HG02943 (cell line): Measurements from ENCODE around the gene ARHGEF17.

Experiments
- ATAC-seq: cut with Tn5 transposase; IDR thresholded peaks from one replicate; pipeline ENCODE4 v1.9.1; 2021; ENCODE audit warnings: mild to moderate bottlenecking, low read depth, moderate library complexity; ENCODE audit not compliant: unreplicated experiment

The ARHGEF17 gene

GRCh38 chr11:73312036-73312435 lies 4.0 kb downstream of the ARHGEF17 start:
- no peak for ATAC-seq

DNA sequence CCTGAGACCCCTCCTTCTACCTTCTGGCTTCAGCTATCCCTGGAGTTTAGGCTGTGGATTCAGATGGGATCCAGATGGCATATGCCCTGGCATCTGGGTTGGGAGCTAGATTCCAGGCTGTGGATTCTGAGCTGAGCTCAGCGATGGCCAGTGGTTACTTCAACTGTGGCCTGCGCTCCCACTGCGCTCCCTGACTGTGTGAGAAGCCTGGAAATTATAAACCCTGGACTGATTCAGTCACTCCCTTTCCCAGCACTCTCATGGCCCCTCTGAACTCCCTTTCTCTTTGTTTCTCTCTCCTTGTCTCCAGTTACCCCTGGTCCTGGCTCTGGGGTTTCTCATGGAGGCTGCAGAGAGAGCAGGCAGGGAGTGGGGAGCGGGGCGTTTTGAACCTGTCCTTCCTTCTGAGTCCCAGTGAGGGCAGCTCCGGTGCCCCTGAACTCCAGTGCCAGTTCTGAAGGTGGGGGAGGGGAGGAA lies 4.8 kb downstream of the ARHGEF17 start:
- ATAC-seq = no peak

DNA sequence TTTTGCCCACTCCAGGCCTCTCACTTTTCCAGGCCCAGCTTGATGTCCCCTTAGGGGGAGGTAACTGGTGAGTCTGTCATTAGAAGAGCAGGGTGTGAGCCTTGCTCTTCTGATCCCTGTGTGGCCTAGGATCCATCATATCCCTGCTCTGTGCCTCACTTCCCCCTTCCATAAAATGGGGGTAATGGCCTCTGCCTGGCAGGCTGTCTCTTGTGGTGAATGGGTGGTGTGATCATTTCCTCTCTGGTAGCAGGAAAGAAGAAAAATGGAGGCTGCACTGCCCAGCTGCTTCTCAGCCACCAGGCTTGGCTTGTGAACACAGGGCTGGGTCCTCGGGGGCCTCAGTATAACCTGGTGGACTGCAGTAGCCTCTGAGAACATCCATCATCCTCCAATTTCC lies 5.6 kb downstream of the ARHGEF17 start:
- no peak for ATAC-seq

DNA sequence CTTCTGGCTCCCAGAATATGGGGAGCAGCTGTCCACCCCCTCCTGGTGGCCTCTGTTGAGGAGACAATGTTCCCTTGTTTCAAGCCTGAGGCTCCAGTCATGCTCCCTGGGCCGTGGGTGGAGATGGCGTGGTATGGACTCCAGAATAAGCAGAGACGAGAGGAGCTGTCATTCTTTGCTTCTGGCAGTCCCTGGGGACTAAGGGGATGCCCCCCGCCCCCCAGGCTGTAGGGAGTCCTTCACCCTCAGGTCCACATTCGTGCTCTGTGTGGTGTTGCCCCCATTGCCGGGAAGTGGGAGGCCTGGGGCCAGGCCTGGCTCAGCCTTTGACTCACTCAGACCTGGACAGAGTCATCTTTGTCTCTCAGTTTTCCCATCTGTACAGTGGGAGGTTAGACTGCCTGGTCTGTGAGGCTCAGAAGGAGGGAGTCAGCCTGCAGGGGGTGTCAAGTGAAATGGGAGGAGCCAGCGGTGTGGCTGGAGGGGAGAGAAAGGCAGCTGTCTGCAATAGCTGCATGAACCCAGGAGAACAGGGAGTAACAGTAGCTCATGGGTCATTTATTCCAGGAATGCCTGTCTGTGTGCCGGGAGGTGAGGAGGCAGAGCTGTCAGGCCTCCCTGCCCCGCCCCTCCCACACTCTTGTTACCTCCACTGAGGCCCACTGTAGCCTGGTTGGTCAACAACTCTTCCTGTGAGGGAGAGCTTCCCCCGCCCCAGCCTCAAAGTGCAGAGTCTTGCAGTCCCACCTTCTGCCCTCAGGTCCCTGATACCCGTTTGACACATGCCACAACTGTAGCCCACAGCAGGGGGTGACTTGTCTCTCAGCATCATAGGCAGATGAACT lies 6.3 kb downstream of the ARHGEF17 start:
- ATAC-seq = no peak

DNA sequence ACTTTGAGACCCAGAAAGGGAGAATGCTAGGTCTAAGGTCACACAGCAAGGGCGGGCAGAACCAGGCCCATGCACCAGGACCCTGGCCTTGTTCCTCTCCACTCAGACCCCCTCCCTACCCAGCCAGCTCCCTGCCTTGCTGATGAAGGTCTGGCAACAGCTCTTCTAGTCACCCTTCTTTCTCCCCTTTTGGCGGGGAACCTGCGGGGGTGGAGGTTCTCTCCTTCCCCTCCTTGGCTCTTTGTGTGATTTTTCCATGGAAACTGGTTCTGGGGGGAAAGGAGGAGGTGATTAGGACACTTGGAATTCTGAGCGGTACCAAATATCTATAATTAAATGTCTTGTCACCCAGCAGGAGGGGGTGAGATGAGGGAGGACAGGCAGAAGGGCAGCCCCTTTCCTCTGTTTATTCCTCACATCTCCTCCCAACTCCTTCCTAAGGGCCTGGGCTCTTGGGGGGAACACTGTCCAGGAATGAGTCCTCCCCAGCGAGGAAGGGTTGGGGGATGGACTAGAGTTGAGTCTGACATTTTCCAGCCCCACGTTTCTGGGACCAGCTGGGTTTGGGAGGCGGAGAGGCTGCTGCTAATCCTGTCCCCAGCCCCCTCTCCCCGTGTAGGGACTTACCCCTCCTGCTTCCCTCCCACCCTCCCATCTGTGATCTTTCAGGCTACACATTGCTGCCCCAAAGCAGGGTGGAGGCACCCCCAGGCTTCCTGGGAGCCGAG lies 7.4 kb downstream of the ARHGEF17 start:
- no peak for ATAC-seq

DNA sequence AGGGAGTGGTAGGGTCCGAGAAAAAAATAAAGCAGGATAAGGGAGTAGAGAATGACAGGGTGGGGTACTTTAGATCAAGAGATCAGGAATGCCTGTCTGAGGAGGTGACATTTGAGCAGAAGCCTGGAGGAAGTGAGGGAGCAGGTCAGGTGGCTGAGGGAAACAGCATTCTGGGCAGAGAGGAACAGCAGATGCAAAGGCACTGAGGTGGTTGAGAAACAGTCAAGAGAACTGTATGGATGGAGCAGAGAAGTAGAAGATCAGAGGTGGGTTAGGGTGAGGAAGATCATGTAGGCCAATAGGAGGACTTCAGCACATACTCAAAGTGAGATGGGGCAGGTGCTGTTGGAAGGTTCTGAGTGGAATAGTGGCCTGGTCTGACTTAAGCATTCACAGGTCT lies 8.3 kb downstream of the ARHGEF17 start:
- no peak for ATAC-seq

DNA sequence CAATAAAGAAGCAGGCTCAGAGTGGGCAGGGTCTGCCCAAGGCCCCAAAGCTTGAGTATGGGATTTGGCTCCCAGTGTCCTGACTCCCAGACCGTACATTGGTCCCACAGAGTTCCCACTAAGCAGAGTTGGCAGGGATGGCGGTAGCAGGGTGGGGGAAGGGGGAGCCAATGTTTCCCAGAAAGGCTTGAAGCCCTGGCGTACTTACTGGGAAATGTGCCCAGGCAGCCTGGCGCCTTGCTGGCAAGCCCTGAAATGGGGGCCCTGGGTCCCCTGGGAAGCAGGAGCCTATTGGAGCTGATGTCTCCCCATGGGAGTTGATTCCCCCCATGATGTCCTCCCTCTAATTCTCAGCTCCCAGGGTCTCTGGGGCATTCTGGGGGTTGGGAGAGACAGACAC lies 9.3 kb downstream of the ARHGEF17 start:
- no peak for ATAC-seq

DNA sequence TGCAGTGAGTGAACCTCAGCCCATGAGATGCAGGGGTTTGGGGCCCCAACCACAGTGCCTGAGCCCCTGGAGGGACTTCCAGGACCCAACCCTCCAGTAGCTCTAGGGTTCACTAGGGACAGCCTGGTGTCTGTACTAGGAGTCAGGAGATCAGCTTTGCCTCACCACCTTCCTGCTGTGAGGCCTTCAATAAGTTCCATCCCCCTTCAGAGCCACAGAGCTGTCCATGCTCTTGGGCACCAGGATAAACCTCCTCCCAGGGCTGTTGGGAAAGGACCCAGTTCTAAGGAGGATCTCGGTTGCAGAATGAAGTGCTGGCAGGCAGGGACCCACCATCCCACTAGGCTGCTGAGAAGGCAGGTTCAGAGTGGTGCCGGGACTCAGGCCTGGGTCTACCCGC lies 9.7 kb downstream of the ARHGEF17 start:
- no peak for ATAC-seq

GRCh38 chr11:73318501-73319011 lies 10.5 kb downstream of the ARHGEF17 start:
- no peak for ATAC-seq

DNA sequence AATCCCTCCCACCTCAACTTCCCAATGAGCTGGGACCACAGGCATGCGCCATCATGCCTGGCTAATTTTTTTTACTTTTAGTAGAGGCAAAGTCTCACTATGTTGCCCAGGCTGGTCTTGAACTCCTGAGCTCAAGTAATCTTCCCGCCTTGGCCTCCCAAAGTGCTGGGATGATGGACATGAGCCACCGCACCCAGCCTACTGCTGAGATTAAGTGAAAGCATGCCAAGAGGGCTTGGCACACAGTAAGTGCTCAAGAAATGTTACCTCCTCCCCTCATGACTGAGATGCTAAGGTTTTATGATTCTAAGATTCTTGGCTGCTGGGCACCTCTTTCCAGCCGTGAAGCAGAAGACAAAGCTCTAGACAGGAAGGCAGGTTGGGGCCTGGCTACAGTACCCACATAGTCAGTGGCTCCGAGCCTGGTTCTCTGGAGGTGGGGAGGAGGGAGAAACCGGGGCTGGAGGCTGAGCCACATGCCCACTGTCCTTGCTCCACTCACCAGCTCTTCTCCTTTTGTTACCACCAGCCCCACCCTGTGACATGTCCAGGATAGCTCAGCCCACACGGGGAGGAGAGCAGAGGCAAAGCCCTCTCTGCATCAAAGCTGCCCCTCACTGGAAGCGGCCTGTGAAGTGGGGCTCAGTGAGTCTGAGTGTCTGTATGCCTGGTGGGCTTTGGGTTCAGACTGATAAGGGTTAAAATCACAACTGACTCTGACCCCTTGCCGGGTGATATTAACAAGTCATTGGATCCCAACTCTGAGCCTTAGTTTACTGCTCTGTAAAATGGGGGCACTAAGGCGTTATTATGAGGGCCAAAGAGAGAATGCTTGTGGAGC lies 12.9 kb downstream of the ARHGEF17 start:
- no peak for ATAC-seq

DNA sequence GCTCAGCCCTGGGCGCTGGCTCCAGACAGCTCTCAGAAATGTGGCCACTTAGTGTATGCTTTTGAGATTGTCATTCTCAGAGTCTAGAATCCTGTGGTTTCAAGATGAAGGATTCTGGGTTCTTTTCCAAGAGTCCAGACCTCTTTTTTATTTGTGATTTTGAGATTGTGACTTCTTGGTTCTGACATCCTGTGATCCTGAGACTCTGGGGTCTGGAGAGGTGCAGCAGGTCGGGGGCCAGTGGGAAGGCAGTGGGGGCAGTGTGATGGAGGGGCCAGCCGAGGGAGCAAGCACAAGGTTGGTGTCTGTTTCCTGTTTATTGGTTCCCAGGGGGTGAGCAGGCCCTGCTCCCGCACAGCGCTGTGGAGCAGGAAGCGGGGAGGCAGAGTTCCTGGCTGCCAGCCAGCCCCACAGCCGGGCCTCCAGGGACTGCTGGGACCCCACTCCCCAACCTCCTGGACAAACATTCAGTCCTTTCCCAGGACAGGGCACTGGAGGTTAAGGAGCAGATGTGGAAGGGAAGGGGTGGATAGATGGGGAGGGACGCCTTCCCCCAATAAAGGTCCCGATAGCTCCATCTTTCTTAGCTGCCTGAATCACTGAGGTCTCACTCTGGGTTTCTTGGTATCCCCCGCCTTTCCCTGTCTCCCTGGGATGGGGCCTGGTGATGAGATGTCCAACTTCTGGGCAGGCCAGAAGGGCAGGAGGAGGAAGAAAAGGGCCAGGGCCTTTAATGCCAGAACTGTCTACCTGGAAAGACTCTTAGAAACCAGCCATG lies 13.7 kb downstream of the ARHGEF17 start:
- ATAC-seq = no peak

DNA sequence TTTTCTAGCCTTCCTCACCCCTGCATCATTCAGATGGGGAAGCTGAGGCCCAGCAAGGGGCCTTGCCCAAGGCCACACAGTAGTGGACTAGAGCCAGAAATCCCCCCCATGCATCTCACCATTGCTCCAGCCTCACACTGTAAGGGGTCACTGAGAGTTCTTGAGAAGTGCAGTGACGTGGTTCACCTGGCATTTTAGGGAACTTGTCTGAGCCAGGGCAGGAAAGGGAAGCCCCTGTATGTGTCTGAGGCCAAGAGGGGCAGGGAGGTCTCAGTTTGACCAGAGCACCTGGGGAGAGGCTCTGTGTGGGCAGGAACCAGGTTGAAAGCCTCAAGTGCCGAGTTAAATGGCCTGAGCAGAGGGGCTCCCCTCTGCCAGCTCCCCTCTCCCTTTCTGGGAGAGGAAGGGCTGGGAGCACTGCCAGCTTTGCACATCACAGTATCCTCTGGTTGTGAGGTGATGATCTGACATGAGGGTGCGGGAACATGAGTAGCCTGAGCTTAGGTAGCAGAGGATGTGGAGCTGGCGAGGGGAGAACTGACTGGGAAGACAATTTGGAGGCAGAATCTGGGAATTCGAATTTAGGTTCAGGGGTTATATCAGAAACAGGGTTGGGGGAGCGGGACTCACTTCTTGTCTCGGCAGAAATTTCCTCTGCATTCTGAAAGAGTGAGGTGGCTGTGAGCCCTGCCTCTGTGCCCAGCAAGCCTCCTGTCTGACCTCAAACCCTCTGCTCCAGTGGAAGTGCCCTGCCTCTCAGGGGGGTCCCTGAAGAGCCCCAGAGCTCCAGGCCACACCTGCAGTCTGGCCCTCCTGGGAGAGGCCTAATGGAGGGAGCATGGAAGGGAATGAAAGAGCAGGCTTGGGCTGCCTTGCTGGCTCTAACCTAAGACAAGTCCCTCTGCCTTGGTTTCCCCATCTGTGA lies 14.6 kb downstream of the ARHGEF17 start:
- no peak for ATAC-seq

GRCh38 chr11:73323464-73323863 lies 15.4 kb downstream of the ARHGEF17 start:
- ATAC-seq = no peak

GRCh38 chr11:73324116-73324515 lies 16.0 kb downstream of the ARHGEF17 start:
- no peak for ATAC-seq

DNA sequence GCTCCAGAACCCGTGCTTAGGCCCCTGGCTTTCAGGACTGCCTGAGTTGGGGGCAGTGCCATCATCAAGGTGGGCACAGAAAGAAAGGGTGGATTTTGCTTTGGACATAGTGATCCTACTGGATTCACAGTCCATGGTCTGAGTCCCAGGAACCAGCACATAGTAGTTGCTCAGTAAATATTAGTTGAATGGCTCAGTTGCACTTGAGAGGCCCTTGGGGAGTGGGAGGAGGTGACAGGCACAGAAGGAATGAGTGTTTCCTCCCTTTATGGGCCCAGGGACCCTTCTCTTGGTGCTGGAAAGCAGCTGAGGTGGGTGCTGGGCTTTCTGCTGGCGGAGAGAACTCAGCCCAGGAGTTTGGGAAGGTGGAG lies 16.6 kb downstream of the ARHGEF17 start:
- ATAC-seq = no peak

- ATAC-seq = peak; percentile 51
These were observed 17.2 kb downstream of the ARHGEF17 start for GRCh38 chr11:73325036-73325981.

- no peak for ATAC-seq
These were observed 19.1 kb downstream of the ARHGEF17 start for GRCh38 chr11:73326929-73327811.
